ENCODE data around the gene PHB1.
A peak's percentile ranks its signal among the peaks of the same experiment; 100 is the strongest.

Gene PHB1

GRCh38 chr17:49452201-49452600, 37.5 kb upstream of the PHB1 start:
- ChIA-PET CTCF (interaction anchor here (0.8 to 1.5 kb wide), 2 partner anchors 15 to 137 kb away, joined by 3 to 4 read pairs; no protein-coding TSS in a partner anchor), POLR2A (no interaction called here)
- Histone ChIP-seq H3K27ac (ENCODE audit: extremely low read depth, low read depth, low read length) (no peak overlapping the region), H3K9me3 (ENCODE audit: control insufficient read depth, insufficient read depth, low read depth, low read length) (no peaks in the 10 kb centered on the region), H3K36me3 (ENCODE audit: control insufficient read depth in 2 of 2, insufficient read depth in 1 of 2, low read length in 2 of 2) (no peaks in the 10 kb centered on the region), H3K4me3 (ENCODE audit: low read depth, low read length) (no peak overlapping the region), H3K4me1 (ENCODE audit: control insufficient read depth, insufficient read depth, low read length) (no peaks in the 10 kb centered on the region; the same call in 1 of the 2 replicates)
- TF ChIP-seq ZNF341 (tag by site-specific recombination; IDR thresholded peaks at IDR 0.05; ENCODE audit: low read depth) (peak; percentile 43), ZNF211 (tag by site-specific recombination; IDR thresholded peaks at IDR 0.05; ENCODE audit: low read depth) (no peak), KLF1 (tag by site-specific recombination; IDR thresholded peaks at IDR 0.05) (peak; percentile 45; the same call in 1 of the 2 replicates)

- POLR2A ChIA-PET = no interaction called here
Observed at GRCh38 chr17:49450735-49451134, 36.1 kb upstream of the PHB1 start.

More at GRCh38 chr17:49450735-49451134, 36.1 kb upstream of the PHB1 start:
- no peak overlapping the region for H3K4me3 ChIP-seq (ENCODE audit: low read depth, low read length)
- CTCF ChIA-PET = interaction anchor here (0.6 to 0.8 kb wide), 4 partner anchors 18 to 243 kb away, joined by 3 to 5 read pairs (median 4); no protein-coding TSS in a partner anchor
- no peaks in the 10 kb centered on the region for H3K4me1 ChIP-seq (ENCODE audit: control insufficient read depth, insufficient read depth, low read length)
- TF ChIP-seq, protein P1, sequence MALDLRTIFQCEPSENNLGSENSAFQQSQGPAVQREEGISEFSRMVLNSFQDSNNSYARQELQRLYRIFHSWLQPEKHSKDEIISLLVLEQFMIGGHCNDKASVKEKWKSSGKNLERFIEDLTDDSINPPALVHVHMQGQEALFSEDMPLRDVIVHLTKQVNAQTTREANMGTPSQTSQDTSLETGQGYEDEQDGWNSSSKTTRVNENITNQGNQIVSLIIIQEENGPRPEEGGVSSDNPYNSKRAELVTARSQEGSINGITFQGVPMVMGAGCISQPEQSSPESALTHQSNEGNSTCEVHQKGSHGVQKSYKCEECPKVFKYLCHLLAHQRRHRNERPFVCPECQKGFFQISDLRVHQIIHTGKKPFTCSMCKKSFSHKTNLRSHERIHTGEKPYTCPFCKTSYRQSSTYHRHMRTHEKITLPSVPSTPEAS (tag by site-specific recombination; IDR thresholded peaks at IDR 0.05) = no peak
- TF ChIP-seq SCRT1 (tag by site-specific recombination; IDR thresholded peaks at IDR 0.05; ENCODE audit: borderline replicate concordance) = no peak
- TF ChIP-seq GLIS2 (tag by site-specific recombination; IDR thresholded peaks at IDR 0.05) = no peak
- TF ChIP-seq, protein P2, sequence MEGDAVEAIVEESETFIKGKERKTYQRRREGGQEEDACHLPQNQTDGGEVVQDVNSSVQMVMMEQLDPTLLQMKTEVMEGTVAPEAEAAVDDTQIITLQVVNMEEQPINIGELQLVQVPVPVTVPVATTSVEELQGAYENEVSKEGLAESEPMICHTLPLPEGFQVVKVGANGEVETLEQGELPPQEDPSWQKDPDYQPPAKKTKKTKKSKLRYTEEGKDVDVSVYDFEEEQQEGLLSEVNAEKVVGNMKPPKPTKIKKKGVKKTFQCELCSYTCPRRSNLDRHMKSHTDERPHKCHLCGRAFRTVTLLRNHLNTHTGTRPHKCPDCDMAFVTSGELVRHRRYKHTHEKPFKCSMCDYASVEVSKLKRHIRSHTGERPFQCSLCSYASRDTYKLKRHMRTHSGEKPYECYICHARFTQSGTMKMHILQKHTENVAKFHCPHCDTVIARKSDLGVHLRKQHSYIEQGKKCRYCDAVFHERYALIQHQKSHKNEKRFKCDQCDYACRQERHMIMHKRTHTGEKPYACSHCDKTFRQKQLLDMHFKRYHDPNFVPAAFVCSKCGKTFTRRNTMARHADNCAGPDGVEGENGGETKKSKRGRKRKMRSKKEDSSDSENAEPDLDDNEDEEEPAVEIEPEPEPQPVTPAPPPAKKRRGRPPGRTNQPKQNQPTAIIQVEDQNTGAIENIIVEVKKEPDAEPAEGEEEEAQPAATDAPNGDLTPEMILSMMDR (tag by site-specific recombination; IDR thresholded peaks at IDR 0.05) = no peak
- no peak for TF ChIP-seq ZNF2 (tag by site-specific recombination; IDR thresholded peaks at IDR 0.05)
- no peak for TF ChIP-seq REST (tag by site-specific recombination; IDR thresholded peaks at IDR 0.05)
- TF ChIP-seq, protein P3, sequence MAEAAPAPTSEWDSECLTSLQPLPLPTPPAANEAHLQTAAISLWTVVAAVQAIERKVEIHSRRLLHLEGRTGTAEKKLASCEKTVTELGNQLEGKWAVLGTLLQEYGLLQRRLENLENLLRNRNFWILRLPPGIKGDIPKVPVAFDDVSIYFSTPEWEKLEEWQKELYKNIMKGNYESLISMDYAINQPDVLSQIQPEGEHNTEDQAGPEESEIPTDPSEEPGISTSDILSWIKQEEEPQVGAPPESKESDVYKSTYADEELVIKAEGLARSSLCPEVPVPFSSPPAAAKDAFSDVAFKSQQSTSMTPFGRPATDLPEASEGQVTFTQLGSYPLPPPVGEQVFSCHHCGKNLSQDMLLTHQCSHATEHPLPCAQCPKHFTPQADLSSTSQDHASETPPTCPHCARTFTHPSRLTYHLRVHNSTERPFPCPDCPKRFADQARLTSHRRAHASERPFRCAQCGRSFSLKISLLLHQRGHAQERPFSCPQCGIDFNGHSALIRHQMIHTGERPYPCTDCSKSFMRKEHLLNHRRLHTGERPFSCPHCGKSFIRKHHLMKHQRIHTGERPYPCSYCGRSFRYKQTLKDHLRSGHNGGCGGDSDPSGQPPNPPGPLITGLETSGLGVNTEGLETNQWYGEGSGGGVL (tag by site-specific recombination; IDR thresholded peaks at IDR 0.05) = no peak
- TF ChIP-seq ZNF10 (tag by site-specific recombination; IDR thresholded peaks at IDR 0.05) = no peak
- TF ChIP-seq ZNF266 (tag by site-specific recombination; IDR thresholded peaks at IDR 0.05; ENCODE audit: low read depth) = no peak
- no peak for TF ChIP-seq ZNF423 (tag by site-specific recombination; IDR thresholded peaks at IDR 0.05)
- TF ChIP-seq ZNF596 (tag by site-specific recombination; IDR thresholded peaks at IDR 0.05) = no peak
- no peak for TF ChIP-seq MYNN (tag by site-specific recombination; IDR thresholded peaks at IDR 0.05; ENCODE audit: borderline replicate concordance)
- TF ChIP-seq ZNF830 (tag by site-specific recombination; IDR thresholded peaks at IDR 0.05; ENCODE audit: low read depth) = no peak
- no peak for TF ChIP-seq ZNF274 (IDR thresholded peaks at IDR 0.05; ENCODE audit: low read length)
- no peak for TF ChIP-seq ZNF274 (tag by site-specific recombination; IDR thresholded peaks at IDR 0.05; ENCODE audit: borderline replicate concordance)
- no peak for TF ChIP-seq ZNF169 (tag by site-specific recombination; IDR thresholded peaks at IDR 0.05)
- TF ChIP-seq ZNF792 (tag by site-specific recombination; IDR thresholded peaks at IDR 0.05) = no peak
- no peak for TF ChIP-seq ZNF513 (tag by site-specific recombination; IDR thresholded peaks at IDR 0.05)
- TF ChIP-seq ZNF133 (tag by site-specific recombination; IDR thresholded peaks at IDR 0.05) = no peak
- no peak for TF ChIP-seq ZNF121 (tag by site-specific recombination; IDR thresholded peaks at IDR 0.05)
- no peak for TF ChIP-seq ZNF18 (tag by site-specific recombination; IDR thresholded peaks at IDR 0.05)
- H3K9me3 ChIP-seq (ENCODE audit: control insufficient read depth, insufficient read depth, low read depth, low read length) = no peaks in the 10 kb centered on the region
- no peaks in the 10 kb centered on the region for H3K36me3 ChIP-seq (ENCODE audit: control insufficient read depth in 2 of 2, insufficient read depth in 1 of 2, low read length in 2 of 2)
- H3K27ac ChIP-seq (ENCODE audit: extremely low read depth, low read depth, low read length) = no peak overlapping the region
